ENCODE measurements around the gene TCFL5.

The TCFL5 gene

DNA sequence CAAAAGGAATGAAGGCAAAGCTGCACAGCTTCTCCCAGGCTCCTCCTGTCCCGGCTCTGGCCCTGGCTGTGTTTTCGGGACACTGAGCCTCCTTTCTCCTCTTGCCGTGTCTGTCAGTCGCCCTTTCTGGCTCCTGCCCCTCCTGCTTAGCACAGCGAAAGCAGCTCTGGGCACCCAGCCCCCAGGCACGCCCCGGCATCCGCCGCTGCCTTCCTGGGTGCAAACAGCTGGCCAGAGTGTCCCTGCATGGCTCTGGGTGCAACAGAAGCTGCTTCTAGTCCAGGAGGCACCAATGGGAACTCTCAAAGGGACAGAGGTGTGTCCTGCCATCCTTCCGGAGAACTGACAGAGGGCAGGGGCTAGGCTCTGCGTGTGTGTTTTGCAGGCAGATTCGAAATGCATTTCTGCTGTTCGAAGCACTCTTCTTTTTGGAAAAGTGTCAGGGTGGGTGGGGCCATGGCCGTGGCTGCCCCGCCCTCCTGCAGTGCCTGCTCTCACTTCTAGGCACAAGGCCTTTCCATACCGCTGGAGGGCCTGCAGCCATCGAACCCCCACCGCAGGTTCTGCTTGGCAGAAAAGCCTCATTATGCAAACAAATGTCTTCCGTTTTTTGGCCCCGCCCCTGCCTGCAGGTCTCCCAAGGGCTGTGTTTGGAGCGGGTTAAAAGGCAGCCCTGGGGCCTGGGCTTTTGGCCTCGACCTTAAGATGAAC lies 29.3 kb downstream of the TCFL5 start:
- peak; percentile 32 for DNase-seq

- no peak for DNase-seq
These were observed 29.8 kb downstream of the TCFL5 start for GRCh38 chr20:62831854-62832211.

DNA sequence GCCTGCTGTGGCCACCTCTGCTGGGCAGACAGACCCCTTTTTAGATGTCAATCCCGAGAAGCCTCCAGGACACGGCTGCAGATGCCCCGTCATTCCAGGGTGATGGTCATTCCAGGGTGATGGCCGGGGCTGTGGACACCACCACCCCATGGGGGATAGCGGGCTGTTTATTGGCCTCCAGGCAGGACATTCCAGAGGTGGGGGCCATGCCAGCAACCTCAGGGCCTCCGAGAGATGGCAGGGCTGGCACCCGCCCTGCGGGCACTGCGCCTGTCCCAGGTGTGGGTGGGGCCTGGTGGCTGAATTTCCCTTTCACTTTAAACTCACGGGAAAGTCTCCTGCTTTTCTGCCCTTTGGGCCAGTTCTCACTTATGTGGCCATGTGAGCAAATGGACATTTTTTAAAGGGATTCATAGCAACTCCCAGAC lies 30.2 kb downstream of the TCFL5 start:
- no peak for DNase-seq

DNA sequence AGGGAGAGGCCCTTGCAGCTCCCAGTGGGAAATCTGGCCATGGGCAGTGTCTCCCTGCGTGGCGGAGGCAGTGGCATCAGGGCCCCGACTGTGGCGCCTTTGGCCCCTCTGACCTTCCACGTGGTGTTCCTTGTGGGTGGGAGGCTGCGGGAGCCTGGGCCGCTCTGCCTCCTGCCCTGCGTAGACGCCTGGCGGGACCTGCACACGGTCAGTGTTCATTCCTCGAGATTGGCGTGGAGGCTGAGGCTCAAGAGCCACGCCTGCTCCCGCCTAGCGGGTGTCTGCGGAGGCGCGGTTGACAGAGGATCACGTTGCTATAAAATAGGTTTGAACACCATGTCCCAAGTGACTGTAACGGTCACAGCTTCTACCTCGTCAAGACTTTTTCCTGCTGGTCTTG lies 30.8 kb downstream of the TCFL5 start:
- DNase-seq = no peak

- DNase-seq = no peak
These were observed 31.4 kb downstream of the TCFL5 start for GRCh38 chr20:62830251-62830650.

GRCh38 chr20:62829231-62830230 lies 32.1 kb downstream of the TCFL5 start:
- no peak for DNase-seq

DNA sequence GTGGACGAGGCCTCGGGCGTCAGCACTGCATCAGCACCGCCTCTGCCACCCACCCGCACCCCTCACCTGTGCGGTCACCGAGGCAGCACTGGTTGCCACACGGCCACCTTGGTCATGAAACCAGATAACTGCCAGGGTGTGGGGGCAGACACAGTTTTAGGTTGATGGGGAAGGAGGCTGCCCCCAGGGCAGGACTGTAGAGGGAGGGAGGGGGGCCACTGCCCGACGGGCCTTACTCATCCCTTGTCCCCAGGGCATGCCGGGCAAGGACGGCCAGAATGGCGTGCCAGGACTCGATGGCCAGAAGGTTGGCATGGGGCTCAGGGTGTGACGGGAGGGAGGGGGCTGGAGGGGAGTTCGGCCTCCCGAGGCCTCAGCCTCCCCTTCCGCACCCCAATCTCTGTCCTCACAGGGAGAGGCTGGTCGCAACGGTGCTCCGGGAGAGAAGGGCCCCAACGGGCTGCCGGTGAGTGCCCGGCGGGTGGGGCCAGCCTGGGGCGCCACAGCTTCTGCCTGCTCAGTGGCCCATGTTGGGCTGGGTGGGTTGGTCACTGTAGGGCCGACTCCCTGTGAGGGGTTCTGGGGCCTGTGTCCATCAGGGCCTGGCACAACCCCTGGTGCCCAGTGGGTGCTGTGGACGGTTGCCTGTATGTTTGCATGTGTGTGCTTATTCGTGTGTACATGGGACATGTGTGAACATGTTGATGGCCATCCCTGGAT lies 33.0 kb downstream of the TCFL5 start:
- DNase-seq = no peak

DNA sequence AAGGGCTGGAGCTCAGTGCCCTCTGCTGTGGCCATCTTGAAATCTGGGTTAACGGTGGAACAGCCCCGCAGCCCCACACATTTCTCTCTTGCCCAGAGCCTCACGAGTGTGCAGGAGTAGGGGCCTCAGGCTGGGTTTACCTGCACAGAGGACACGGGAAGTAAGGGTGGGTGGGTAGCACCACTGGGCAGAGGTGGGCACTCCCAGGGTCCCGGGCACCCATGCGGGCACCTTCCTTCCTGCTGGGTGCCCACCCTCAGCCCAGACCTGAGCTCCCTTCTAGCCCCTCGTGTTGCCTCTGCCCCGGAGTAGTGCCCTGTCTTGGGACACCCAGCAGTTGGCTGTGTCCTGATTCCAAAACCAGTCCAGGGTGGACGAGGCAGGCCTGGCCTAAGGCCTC lies 33.6 kb downstream of the TCFL5 start:
- no peak for DNase-seq

DNA sequence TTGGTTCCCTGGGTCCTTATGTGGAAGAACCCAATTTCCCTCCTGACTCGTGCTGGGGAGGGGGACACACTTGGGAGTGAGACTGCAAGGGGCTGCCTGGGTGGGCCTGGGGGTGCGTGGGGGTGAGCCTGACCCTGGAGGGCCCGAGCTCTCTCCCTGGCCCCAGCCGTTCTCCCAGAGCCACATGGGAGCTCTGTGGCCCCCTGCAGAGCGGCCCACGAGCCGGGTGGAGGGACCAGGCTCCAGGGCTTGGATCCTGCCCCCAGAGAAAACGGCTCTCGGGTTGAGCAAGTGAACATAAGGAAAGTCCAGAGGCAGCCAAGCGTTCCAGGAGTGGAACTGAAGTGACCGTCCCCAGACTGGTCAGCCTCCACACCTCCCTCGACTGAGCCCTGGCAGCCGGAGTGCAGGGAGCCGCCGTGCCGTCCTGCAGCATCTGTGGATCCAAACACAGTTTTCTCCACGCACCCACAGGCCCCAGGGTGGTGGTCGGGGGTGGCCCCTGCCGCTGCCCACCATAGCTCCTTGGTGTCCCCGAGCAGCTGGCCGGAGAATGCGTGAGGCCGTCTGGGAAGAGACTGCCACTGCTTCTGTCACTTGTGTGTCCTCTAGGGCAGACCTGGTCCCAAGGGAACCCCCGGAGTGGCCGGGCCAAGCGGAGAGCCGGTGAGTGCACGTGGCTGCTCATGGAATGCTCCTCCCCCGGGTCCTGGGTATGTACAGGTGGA lies 34.1 kb downstream of the TCFL5 start:
- no peak for DNase-seq

GRCh38 chr20:62826646-62827310 lies 34.8 kb downstream of the TCFL5 start:
- DNase-seq = no peak

DNA sequence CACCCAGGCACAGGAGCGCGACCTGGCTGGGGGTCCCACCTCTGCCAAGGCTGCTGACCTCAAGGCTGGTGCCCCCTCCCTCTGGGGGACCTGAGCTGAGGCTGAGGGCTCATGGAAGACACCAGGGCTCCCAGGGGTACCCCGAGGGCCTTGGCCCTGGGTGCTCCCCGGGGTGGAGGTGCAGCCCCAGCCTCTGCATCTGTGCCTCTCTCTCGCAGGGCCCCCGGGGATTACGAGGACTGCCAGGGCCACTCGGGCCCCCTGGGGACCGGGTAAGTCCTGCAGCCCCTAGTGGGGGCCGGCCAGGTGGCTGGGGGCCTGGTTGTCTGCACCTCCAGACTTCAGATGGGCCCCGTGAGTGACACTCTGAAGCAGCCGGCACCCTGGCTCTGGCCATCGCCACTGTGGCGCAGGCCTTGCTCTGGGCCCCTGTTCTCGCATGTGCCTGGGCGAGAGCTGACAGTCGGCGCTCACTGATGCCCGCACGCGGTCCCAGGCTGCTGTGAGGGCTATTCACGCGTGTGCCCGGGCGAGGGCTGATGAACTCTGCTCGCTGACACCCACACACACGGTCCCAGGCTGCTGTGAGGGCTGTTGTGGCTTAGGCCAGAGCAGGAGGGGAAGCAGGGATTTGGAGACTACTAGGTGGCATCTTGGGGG lies 35.5 kb downstream of the TCFL5 start:
- no peak for DNase-seq

DNA sequence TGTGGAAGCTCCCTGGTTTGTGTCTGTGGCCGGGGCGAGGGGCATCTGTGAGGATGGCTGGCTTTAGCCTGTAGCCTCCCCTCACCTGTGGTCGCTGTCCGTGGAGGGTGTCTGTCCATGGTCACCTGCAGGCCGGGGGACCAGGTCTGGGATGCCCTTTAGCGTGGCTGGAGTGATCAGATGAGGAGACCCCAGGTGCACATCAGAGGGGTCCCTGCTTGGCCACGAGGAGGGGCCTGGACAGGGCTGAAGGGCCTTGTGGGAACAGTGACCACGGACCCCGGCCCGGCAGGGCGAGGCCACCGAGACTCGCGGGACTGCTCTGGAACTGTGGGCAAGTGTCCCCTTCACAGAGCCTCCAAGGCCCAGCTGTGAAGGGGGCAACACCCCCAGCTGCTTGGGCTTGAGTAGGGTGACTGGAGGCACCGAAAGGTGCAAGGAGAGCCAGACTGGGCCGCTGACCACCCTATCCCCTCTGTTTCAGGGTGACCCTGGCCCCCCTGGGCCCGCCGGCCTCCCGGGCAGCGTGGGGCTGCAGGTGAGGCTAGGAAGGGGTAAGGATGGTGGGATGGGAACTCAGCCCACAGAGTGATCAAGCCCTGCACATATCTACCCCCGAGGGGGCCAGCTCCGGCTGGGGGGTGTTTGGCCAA lies 36.2 kb downstream of the TCFL5 start:
- DNase-seq = no peak

DNA sequence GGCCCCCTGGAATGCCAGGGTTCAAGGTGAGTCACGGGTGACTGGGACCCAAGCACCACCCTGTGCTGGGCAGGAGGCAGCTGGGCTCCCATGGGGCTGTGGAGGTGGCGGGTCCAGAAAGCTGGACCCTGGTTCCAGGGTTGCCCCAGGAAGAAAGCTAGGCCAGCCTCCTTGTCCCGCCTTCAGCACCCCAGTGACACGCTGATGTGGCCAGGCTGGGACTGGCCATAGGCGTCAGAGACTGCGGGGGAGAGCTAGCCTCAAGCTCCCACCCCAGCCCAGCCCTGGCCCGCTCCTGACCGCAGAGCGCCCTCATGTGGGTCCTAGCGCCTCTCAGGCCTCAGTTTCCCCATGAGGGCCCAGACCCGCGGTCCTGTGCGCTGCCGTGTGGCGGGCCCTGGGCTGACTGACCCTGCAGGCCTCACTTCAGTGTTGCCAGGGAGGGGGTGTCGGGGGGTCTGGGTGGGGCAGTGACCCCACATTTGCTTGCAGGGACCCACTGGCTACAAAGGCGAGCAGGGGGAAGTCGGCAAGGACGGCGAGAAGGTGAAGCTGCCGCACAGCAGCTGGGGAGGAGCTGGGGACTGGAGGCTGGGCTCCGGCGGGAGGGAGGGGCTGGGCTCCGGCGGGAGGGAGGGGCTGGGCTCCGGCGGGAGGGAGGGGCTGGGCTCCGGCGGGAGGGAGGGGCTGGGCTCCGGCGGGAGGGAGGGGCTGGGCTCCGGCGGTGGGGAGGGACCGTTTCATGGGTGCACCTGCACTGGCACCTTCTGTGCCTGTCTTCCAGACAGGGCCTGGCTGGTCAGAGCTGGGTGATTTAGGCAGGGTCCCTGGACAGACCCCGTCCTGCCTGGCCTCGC lies 36.9 kb downstream of the TCFL5 start:
- peak; percentile 73 for DNase-seq

- no peak for DNase-seq
These were observed 37.7 kb downstream of the TCFL5 start for GRCh38 chr20:62823688-62824475.

GRCh38 chr20:62822788-62823651 lies 38.6 kb downstream of the TCFL5 start:
- DNase-seq = peak; percentile 37

DNA sequence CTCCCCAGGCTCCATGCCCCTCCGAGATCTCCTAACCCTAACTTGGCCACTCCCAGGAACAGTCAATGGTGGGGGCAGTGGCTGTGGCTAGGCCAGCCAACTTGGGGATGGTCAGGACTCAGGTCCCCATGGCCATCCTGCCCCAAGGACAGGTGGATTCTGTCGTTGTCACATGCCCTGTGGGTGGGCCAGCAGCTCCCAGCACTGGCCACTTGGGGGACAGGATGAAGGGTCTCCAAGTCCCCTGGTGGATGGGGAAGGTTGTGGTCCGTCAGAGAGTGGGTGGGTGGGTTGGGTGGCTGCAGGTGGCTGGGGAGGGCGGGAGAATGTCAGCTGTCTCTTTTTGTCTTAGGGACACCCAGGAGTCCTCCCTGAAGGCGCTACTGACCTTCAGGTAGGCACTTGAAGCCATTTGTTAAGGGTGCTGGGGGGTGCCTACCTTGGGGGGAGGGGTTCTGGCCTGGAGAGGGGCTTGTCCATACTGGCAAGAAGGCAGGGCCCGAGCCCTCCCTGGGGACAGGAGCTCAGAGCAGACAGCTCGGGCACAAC lies 39.3 kb downstream of the TCFL5 start:
- DNase-seq = no peak

DNA sequence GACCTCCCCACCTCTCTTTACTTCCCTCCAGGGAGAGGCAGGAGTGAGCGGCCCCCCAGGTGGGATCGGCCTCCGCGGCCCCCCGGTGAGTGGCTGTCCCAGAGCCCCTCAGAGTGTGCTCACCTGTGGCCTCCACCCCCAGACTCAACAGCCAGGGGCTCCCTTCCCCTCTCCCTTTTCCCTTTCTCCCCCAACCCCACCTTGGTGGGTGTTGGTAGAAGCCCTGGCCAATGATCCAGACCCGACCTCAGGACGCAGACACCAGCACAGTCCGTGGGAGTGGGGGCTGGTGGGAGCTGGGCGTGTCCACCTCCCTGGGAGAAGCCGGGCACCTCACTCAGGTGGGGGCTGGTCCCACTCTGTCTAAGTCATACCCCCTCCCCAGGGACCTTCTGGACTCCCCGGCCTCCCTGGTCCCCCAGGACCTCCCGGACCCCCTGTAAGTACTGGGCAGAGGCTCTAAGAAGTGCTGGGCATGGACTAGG lies 39.9 kb downstream of the TCFL5 start:
- DNase-seq = no peak

Data from CD4-positive, alpha-beta T cell treated with Interleukin-12 subunit alpha and Interleukin-12 subunit beta, for 1 hour (primary cell).